ENCODE results near the gene ZCCHC7.
"Not testable (repeated sequence)": the region's sequence is repeated elsewhere in the genome, so short reads cannot be mapped to it uniquely, and the experiment has no call there.

Gene ZCCHC7

DNA sequence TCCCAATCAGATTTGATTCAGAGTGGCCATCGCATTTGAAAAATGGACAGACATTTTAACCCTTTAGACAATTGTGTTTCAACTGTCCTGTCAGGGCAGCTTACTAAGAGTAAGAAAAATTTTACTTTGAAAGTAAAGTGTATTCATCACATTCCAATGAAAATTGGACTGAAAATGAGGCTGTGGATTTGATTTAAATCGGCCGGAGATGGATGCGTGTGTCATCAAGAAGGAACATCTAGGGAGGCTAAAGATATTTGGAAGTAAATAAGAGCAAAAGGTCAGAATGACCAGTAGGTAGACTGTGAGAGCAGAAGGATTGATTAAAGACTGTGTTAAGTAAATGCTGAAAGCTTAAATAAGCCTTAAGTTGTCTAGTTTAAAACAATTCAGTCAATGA is 1.5 kb downstream of the ZCCHC7 start:
- no peak for DNase-seq

DNA sequence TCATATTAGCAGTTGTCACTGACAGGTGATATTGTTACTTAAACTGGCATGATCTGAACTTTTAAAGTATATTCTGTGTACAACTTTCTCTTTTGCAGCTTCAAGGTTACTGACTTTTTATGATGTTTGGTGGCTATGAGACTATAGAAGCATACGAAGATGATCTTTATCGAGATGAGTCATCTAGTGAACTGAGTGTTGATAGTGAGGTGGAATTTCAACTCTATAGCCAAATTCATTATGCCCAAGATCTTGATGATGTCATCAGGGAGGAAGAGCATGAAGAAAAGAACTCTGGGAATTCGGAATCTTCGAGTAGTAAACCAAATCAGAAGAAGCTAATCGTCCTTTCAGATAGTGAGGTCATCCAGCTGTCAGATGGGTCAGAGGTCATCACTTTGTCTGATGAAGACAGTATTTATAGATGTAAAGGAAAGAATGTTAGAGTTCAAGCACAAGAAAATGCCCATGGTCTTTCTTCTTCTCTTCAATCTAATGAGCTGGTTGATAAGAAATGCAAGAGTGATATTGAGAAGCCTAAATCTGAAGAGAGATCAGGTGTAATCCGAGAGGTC is 5.9 kb downstream of the ZCCHC7 start:
- DNase-seq: no peak

DNA sequence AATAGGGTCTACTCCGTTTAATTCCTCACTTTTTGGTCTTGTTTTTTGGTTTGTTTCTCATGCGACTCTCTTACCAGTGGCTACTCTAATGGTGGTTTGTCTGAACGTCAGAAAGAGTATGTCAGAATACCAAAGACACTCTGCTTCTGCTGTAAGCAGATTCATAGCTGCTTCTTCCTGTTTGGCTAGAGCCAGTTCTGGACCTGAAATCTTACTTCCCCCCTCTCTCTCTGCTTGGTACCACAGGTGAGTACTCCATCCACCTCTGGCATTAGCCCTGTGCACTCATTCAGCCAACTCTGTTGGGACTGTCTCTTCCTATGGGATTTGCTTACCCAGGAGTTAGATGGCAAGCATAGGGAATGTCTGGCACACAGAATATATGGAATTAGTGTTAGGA is 6.6 kb downstream of the ZCCHC7 start:
- DNase-seq: no peak

GRCh38 chr9:37128051-37128450 is 7.7 kb downstream of the ZCCHC7 start:
- no peak for DNase-seq

DNA sequence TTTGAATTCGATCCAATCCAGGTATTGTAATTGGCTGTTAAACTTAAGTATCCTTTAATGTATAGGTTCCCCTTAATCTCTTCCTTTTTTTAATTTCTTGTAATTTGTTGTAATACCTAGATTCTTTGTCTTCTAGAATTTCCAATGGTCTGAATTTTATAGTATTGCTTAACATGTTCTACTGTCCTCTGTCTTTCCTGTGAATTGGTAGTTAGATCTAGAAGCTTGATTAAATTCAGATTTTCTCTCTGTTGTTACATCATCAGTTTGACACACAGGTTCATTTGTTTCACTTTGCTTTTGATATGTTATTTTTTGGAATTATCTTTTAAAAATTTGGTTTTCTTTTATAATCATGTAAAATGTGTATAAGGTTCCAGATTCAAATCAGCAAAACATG is 13.8 kb downstream of the ZCCHC7 start:
- no peak for DNase-seq

DNA sequence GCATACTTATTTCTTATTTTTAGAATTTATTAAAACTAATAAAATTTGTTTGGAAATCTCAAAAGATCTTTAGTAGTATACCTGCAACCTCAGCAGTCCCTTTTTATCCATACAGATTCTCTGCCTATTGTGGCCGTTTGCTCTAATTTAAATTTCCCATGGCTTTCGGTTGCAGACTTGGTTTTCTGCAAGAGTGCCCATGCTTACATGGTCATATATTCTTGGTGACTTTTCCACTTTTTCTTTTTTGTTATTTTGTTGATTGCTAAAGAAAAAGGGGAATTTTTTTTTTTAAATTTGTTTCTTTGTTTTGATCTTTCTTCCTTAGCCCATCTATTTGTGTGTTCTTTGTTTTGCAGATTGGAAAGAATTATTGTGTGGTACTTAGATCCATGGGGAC is 20.6 kb downstream of the ZCCHC7 start:
- DNase-seq: no peak

- DNase-seq: no peak
These were observed 24.4 kb downstream of the ZCCHC7 start for GRCh38 chr9:37144762-37145161.

- no peak for DNase-seq
These were observed 26.0 kb downstream of the ZCCHC7 start for GRCh38 chr9:37146410-37146809.

DNA sequence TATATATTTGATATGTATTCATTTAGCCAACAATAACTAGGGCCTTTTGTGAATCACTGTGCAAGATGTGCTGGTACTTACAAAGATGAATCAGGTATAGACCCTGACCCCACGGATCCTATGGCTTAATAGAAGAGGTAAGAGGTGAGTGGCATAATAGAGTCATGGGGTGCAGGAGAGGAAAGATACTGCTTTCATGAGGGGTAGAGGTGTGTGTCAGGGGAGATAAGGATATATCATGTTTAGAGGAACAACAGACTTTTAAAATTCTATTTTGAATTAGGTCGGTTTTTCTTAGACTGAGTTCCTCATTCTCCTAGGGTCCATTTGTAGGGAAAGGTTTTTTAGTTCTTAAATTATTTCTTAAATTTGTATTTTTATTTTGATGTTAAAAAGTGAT is 27.8 kb downstream of the ZCCHC7 start:
- DNase-seq: no peak

DNA sequence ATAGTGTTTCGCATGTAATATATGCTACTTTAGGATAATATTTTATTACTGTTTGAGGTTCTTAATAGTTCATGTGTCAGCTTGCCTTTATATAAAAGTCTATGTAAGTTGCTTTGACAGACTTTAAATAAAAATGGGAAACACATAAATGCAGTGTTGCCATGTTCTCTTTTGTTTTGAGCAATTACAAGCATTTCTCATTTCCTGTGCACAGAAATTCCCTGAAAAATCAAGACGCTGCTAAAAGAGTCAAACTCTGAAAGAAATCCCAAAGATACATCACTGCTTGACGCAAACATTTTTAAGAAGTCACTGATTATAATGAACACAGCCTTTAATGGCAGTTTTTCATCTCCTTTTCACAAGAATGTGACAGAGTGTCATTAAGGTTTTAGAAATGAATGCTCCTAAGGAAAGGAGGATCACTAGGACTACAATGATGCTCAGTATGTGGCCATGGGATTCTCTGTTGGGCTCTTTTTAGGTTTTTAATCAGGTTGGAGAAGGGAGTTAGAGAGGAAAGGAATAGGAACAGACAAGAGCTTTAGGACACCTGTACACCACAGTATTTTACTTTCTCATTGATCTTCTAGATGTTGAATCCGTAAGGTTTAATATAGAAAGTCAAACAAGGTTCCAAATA is 29.4 kb downstream of the ZCCHC7 start:
- no peak for DNase-seq

DNA sequence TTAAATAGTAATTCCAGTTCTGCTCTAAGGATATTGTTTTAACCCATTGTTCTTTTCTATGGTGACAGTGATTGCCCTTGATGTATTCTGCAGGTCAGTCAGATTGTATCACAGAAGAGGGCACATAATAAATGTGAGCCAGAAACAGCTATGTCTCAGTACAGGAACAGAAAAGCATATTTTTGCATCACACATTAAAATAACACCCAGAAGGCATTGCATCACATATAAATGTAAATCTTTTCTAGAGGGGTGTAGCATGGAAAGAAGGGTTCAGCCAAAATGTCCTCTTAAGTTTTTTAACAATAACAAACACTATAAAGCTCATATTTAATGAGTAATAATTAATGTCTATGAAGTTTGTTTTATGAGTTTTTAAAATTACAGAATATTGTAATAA is 30.0 kb downstream of the ZCCHC7 start:
- no peak for DNase-seq

- no peak for DNase-seq
These were observed 31.4 kb downstream of the ZCCHC7 start for GRCh38 chr9:37151812-37152211.

DNA sequence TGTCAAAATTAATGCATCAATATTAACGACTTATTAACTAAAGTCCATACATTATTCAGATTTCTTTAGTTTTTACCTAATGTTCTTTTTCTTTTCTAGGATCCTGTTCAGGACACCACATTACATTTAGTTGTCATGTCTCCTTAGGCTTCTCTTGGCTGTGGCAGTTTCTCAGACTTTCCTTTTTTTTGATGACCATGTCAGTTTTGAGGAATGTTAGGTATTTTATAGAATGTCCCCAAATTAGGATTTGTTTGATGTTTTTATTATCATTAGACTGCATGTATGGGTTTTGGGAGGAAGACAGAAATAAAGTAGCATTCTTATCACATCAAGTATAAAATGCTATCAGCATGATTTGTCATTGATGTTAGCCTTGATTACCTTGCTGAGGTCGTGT is 32.0 kb downstream of the ZCCHC7 start:
- DNase-seq: no peak

DNA sequence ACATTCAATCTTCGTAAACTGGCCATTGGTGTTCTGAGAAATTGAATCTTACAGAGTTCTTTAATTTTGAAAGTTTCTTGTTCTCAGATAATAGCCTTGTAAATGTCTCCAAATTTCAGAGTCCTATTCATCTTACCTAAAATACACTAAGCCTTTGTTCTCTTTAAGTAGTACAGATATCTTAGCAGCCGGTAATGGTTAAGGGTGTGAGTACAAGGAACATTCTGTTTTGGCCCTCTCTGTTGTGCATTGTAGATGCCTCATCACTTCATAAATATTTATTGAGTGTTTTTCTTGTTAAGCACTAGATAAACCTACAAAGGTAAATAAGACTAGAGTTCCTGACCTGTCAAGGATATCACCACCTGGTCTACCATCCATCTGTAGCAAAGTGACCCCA is 35.2 kb downstream of the ZCCHC7 start:
- no peak for DNase-seq

GRCh38 chr9:37156205-37156604 is 35.8 kb downstream of the ZCCHC7 start:
- DNase-seq: no peak

GRCh38 chr9:37156781-37157356 is 36.5 kb downstream of the ZCCHC7 start:
- DNase-seq: no peak

DNA sequence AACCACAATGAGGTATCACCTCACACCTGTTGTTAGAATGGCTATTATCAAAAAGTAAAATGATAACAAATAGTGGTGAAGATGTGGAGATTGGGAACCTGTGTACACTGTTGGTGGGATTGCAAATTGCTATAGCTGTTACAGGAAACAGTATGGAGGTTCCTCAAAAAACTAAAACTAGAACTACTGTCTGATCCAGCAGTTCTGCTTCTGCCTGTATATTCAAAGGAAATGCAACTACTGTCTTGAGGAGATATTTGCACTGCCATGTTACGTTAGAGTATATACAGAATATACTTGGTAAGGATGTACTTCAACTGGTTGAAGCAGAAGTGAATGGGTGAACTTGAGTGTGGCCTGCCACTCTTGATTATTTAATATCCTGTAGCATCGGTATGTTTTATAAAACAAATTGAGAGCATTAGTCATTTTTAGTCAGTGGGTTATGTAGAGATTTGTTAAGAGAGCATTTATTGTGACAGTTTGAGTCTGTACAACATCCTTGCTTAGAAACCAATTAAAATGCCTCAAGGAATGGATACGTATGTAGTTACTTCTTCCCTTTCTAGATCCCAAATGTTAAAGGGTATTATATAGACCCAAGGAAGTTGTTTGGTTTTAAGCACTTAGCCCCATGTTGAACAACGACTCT is 37.5 kb downstream of the ZCCHC7 start:
- no peak for DNase-seq

DNA sequence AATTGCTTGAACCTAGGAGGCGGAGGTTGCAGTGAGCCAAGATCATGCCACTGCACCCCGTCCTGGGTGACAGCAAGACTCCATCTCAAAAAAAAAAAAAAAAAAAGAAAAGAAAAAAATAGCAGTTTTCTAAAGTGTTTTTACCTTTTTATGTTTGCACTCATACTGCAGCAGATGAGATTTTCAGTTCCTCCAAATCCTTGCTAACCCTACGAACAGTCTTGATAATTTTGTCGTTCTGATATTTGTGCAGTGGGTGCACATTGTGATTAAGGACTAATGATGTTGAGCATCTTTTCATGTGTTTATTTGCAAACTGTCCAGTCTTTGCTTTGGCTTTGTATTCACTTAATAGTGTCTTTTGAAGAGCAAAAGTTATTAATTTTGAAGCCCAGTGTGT is 42.9 kb downstream of the ZCCHC7 start:
- no peak for DNase-seq

GRCh38 chr9:37164335-37164734 is 44.0 kb downstream of the ZCCHC7 start:
- not testable (repeated sequence) for DNase-seq

- no peak for DNase-seq
These were observed 45.3 kb downstream of the ZCCHC7 start for GRCh38 chr9:37165644-37166043.

DNA sequence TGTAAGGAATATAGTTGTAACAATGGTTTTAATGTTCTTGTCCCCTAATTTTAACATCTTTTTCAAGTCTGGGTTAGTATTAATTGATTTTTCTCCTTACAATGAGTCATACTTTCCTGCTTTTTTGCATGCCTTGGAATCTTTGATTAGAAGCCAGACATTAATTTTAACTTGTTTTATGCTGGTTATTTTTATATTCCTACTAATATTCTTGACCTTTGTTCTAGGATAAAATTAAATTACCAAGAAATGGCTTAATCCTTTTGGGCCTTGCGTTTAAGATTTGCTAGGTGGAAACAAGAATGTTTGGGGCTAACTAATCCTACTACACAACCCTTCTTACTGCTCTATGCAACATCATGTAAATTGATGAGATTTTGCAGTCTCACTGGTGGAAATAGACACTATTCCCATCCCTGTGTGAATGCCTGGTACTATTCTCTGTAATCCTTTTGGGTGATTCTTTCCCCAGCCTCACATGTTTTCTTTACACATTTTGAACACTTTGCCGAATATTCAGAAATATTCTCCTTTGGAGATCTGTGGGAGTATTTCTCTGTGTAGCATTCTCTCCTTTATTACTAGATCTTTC is 47.2 kb downstream of the ZCCHC7 start:
- no peak for DNase-seq

GRCh38 chr9:37172557-37172956 is 52.2 kb downstream of the ZCCHC7 start:
- no peak for DNase-seq

GRCh38 chr9:37174247-37174646 is 53.9 kb downstream of the ZCCHC7 start:
- no peak for DNase-seq

DNA sequence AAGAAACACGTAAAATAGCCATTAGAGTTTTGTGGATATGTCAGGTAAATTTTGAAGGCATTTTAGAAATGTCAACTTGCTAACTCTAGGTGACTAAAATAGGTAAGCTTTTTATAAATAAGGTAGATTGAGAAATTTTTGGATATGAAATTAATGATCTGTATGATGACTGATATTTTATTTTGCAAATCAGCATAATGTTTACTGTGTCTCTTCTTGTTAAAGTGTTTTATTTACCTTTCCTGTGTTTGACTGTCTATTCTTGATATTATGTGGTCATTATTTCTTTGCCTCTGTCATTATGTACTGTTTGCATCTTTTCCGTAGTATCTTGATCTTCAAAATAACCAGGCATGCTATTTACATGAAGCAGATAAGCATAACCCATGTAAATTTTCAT is 58.4 kb downstream of the ZCCHC7 start:
- DNase-seq: no peak
